Left forelimb (tissue), 1 donor: ENCODE results near the gene MITF.
"Not testable (repeated sequence)": the region's sequence is repeated elsewhere in the genome, so short reads cannot be mapped to it uniquely, and the experiment has no call there.

Experiments
- DNase-seq: peaks from one replicate; pipeline ENCODE4 v3.0.0-alpha.2; 2018; ENCODE audit warnings: low spot score

The MITF gene

GRCh38 chr3:69787436-69788168, 48.3 kb downstream of the MITF start:
- no peak for DNase-seq

- no peak for DNase-seq
These were observed 51.8 kb downstream of the MITF start for GRCh38 chr3:69791106-69791505.

GRCh38 chr3:69791919-69792399, 52.7 kb downstream of the MITF start:
- no peak for DNase-seq

GRCh38 chr3:69796126-69796525, 56.9 kb downstream of the MITF start:
- DNase-seq = not testable (repeated sequence)

- no peak for DNase-seq
These were observed 64.5 kb downstream of the MITF start for GRCh38 chr3:69803681-69804270.

- no peak for DNase-seq
These were observed 66.2 kb downstream of the MITF start for GRCh38 chr3:69805491-69805890.

- DNase-seq = no peak
These were observed 67.6 kb downstream of the MITF start for GRCh38 chr3:69806735-69807438.

- no peak for DNase-seq
These were observed 68.4 kb downstream of the MITF start for GRCh38 chr3:69807674-69808073.

- no peak for DNase-seq
These were observed 70.0 kb downstream of the MITF start for GRCh38 chr3:69809076-69809835.

- no peak for DNase-seq
These were observed 72.5 kb downstream of the MITF start for GRCh38 chr3:69811452-69812401.

GRCh38 chr3:69815970-69816369, 76.7 kb downstream of the MITF start:
- no peak for DNase-seq

GRCh38 chr3:69817988-69818387, 78.7 kb downstream of the MITF start:
- no peak for DNase-seq

- no peak for DNase-seq
These were observed 80.0 kb downstream of the MITF start for GRCh38 chr3:69819282-69819681.

- no peak for DNase-seq
These were observed 81.9 kb downstream of the MITF start for GRCh38 chr3:69821133-69821532.

GRCh38 chr3:69823743-69824142, 84.5 kb downstream of the MITF start:
- DNase-seq = no peak

GRCh38 chr3:69825446-69825845, 86.2 kb downstream of the MITF start:
- DNase-seq = no peak

- DNase-seq = no peak
These were observed 87.9 kb downstream of the MITF start for GRCh38 chr3:69827127-69827526.

GRCh38 chr3:69828817-69829216, 89.6 kb downstream of the MITF start:
- DNase-seq = no peak

- no peak for DNase-seq
These were observed 90.9 kb downstream of the MITF start for GRCh38 chr3:69830147-69830546.

GRCh38 chr3:69831737-69832136, 92.5 kb downstream of the MITF start:
- DNase-seq = no peak

- no peak for DNase-seq
These were observed 94.3 kb downstream of the MITF start for GRCh38 chr3:69833591-69833990.
